CD4-positive, alpha-beta T cell treated with Interleukin-1 beta for 1 hour (primary cell): Measurements from ENCODE around the gene CCDC137.

Source experiments
- DNase-seq, 2 donors: peaks; one replicate each; pipeline ENCODE4 v3.0.0-alpha.2; 2020 to 2022

Gene CCDC137

GRCh38 chr17:81683584-81684441 lies 17.3 kb downstream of the CCDC137 start, which contains the start of the genes ARL16 and HGS:
Gene ARL16, minus strand, starts transcription at chr17:81683797. Its CDS starts 44 bp downstream, at chr17:81683753.
Gene HGS, plus strand, starts transcription at chr17:81684011. Its CDS starts 56 bp downstream, at chr17:81684067.
- DNase-seq, result peak; percentile 98 to 99

DNA sequence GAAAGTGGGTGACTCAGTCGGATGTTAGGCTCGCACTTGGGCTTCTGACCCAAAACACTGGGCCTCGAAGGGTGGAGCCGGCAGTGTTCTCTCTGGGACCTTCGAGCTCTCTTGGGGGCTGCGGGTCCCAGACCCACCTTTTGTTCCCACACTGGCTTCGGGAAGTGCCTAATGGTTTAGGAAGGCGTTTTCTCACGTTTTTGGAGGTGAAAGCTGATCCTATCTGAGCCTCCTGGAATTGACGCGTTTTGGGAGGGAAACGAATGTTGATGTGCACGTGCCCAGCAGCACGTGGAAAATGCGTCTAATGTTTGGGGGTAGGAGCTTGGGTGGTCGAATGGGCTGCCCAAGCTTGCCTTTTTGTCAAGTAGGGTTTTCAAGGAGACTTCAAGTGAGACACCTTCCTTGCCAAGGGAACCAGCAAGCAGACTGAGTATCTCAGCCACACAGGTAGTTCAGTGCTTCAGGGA lies 17.9 kb downstream of the CCDC137 start:
- DNase-seq, result peak in 1 of 2 donors; percentile 56

DNA sequence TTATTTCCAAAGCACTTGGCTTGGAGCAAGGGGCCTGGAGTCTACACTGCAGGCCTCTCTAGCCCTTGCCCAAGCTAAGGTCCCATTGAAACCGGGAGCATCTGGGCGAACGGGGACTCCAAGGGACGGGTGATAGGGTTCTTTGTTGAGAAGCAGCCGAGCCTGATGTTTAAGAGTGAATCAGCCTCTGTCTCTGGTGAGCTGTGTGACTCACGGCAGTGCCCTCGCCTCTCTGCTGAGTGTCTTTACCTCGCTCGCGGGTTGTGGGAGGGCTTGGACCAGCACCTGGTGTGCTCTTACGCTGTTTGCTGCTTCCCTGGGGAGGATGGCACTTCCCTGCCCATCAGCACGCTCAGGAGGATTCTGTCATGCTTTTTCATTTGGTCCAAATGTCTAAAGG lies 18.6 kb downstream of the CCDC137 start:
- DNase-seq, result no peak

DNA sequence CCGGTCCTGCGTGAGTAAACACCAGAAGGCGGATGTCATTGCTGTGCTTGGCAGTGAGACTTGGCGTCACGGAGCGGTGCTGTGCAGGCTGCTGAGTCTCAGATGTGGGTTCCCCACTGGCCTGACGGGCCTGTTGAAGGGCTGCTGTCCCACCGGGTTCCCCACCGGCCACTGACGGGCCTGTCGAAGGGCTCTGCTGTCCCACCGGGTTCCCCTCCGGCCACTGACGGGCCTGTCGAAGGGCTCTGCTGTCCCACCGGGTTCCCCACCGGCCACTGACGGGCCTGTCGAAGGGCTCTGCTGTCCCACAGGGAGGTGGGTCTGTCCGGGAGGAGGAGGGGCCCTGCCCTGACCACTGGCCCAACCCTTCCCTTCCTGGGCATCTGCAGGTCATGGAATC lies 20.1 kb downstream of the CCDC137 start:
- no peak for DNase-seq

GRCh38 chr17:81687770-81688541 lies 21.4 kb downstream of the CCDC137 start:
- no peak for DNase-seq

- DNase-seq, result no peak
These were observed 22.1 kb downstream of the CCDC137 start for GRCh38 chr17:81688616-81689015.

- DNase-seq, result no peak
These were observed 23.5 kb downstream of the CCDC137 start for GRCh38 chr17:81690066-81690465.

DNA sequence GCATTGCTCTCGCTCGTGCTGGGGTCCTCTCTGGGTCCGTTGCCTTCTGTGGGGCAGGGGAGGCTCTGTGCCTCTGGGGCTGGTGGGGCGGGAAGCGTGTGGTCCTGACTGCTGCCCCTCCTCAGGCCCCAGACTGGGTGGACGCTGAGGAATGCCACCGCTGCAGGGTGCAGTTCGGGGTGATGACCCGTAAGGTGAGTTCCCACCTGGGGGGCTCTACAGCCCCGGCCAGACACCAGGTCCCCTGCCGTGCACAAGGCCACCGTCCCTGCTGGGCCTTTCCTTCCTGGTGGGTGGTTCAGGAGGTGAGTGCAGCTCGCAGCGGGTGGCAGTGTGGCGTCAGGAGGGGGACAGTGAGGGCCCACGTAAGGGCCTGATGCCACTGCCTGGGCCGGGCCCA lies 24.0 kb downstream of the CCDC137 start:
- no peak for DNase-seq

DNA sequence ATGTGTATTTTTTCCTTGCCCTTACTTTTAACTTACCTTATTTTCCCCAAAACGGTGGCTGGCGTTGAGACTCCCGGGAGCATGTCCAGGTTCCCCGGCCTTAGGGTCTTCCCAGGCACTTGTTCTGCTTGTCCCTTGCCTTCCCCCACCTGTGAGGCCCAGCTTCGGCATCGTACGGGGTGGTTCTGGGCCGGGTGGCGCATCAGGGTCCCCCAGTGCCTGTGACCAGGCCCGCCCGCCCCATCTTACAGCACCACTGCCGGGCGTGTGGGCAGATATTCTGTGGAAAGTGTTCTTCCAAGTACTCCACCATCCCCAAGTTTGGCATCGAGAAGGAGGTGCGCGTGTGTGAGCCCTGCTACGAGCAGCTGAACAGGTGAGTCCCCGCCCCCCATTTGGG lies 24.7 kb downstream of the CCDC137 start:
- DNase-seq, result no peak

- DNase-seq, result no peak
These were observed 25.1 kb downstream of the CCDC137 start for GRCh38 chr17:81691608-81692007.

GRCh38 chr17:81693509-81694210 lies 27.1 kb downstream of the CCDC137 start:
- no peak for DNase-seq

GRCh38 chr17:81694810-81695209 lies 28.3 kb downstream of the CCDC137 start:
- no peak for DNase-seq

DNA sequence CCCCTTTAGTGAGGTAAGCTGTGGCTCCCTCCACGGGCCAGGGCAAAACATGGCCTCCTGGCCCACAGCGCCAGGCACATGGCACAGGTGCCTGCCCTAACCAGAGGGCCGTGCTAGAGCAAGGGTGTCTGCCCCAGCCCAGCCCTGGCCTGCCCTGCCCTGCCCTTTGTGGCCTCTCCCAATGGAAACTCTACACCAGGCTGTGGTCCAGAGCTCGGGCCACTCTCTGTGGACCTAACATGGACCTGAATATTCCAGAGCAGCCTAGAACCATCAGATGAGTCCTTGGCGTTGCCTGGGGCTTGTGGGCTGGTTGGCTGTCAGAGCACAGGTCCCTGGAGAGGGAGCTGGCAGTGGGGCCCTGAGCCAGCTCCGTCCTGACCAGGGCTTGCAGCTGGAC lies 28.7 kb downstream of the CCDC137 start:
- DNase-seq, result no peak

DNA sequence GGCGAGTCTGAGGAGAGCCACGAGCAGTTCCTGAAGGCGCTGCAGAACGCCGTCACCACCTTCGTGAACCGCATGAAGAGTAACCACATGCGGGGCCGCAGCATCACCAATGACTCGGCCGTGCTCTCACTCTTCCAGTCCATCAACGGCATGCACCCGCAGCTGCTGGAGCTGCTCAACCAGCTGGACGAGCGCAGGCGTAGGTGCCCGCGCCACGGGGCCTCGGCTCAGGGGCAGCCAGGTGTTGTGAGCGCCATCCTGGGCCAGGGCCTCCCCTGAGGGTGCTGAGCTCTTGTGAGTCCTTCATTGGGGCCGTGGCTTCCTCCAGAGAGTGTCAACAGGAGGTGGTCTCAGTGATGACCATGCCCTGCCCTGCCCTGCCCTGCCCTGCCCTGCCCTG lies 29.3 kb downstream of the CCDC137 start:
- no peak for DNase-seq

DNA sequence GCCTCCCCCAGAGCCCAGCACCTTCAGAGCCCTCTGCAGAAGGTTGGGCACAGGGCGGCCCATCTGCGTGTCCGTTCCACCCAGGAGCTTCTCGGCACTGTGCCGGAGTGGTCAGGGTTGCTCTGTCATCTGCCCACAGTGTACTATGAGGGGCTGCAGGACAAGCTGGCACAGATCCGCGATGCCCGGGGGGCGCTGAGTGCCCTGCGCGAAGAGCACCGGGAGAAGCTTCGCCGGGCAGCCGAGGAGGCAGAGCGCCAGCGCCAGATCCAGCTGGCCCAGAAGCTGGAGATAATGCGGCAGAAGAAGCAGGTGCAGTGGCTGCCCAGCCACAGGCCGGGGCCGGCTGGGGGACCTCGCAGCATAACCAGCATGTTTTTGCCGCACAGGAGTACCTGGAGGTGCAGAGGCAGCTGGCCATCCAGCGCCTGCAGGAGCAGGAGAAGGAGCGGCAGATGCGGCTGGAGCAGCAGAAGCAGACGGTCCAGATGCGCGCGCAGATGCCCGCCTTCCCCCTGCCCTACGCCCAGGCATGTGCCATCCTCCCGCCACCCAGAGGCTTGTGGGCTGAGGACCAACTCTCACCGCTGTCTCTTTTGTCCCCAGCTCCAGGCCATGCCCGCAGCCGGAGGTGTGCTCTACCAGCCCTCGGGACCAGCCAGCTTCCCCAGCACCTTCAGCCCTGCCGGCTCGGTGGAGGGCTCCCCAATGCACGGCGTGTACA lies 29.8 kb downstream of the CCDC137 start:
- DNase-seq, result no peak

- DNase-seq, result no peak
These were observed 30.9 kb downstream of the CCDC137 start for GRCh38 chr17:81697261-81698044.

DNA sequence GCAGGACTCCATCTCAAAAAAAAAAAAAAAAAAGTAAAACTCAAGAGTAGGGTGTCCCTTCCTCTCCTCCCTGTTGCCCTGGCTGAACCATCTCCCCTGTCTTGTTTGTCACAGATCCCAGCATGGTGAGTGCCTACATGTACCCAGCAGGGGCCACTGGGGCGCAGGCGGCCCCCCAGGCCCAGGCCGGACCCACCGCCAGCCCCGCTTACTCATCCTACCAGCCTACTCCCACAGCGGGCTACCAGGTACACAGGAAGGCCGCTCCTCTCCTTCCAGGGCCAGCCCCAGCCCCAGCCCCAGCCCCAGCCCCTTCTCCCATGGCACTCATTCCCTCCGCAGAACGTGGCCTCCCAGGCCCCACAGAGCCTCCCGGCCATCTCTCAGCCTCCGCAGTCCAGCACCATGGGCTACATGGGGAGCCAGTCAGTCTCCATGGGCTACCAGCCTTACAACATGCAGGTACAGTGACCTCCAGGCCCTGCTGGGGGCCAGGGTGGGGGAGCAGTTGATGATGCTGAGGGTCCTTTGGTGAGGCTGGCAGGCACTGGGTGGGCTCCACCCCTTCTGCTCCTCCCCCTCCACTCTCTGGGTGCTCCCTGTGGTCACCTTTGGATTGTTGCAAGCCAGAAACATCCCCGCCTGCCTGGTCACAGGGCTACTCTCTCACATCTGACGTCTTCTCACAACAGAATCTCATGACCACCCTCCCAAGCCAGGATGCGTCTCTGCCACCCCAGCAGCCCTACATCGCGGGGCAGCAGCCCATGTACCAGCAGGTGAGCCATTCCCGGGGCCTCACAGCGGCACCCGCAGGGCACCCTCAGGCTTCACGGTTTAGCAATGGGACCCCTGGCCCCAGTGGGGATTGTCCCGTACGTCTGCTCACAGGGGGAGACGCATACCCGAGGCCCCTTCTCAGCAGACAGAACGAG lies 34.1 kb downstream of the CCDC137 start:
- DNase-seq, result no peak

GRCh38 chr17:81701288-81702071 lies 34.9 kb downstream of the CCDC137 start:
- DNase-seq, result no peak

DNA sequence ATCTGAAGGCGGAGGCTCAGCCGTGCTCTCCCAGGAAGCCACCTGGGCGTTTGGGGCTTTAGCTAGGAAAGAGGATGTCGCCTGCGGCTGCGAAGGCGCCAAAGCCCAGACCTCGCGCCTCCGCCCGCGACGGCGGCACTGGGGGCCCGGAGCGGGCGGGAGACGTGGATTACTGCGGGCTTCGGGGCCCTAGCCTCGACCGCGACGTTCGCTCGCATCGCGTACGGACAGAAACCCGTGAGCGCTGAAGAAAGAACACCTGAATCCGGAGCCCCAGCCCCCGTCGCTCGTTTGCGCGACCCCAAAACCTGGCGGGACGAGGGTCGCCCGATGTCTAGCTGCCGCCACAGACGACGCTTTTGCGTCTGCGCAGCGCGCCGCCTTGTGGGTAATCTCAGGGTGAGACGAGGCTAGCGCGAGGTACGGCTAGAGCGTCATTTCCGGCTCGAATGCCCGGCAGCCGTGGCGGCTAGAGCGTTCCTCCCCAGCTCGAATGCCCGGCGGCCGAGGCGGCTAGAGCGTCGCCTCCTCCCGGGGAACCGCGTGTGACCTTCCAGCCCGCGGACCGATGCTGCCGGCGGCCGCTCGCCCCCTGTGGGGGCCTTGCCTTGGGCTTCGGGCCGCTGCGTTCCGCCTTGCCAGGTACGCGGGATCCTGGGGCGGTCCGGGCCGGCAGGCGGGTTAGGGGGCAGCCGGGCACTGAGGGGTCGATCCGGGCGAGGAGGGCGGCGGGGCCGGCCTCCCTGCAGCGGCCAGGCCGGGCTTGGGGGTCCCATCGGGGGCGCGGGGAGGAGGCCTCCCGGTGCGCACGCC lies 36.6 kb downstream of the CCDC137 start, which contains the start of gene MRPL12:
Gene MRPL12, plus strand, starts transcription at position 434 of the 813 bp plus-strand sequence. Its CDS starts 135 bp downstream, at position 569.
- peak; percentile 90 to 91 for DNase-seq
